Measurements from ENCODE around the gene OTOS.

The OTOS gene

DNA sequence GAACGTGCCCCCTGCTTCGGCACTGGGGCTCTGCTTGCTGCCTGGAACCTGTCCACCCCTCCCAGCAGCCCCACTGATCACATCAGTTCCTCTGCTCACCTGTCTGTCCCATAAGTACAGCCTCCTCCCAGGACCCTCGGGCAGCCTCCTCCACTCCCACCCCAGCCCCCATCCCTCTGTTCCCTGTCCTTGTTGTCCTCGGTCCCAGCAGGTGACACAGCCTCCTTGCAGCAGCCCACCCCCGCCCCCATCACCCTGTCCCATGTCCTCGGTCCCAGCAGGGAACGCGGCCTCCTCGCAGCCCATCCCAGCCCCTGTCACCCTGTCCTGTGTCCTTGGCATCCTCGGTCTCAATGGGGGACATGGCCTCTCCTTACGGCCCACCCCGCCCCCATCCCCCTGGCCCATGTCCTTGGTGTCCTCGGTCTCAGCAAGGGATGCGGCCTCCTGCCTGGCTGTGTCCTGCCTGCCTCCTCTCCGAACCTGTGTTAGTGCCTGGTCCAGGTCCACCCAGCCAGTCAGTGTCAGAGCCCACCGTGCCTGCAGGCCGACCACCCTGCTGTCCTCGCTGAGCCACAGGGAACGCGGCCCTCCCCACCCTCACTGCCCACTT lies 4.3 kb upstream of the OTOS start:
- TF ChIP-seq EP300 (IDR thresholded peaks at IDR 0.05; ENCODE audit: borderline replicate concordance) = no peak
- no peak for TF ChIP-seq CREB1 (IDR thresholded peaks at IDR 0.05; ENCODE audit: low read depth)
- TF ChIP-seq YY1 (IDR thresholded peaks at IDR 0.05; ENCODE audit: low read depth) = no peak
- TF ChIP-seq TAF1 (IDR thresholded peaks at IDR 0.05; ENCODE audit: low read depth) = no peak
- no peak for TF ChIP-seq RAD21 (IDR thresholded peaks at IDR 0.05; ENCODE audit: low read depth)
- no peak for TF ChIP-seq NFIC (IDR thresholded peaks at IDR 0.05)
- TF ChIP-seq, protein P1, sequence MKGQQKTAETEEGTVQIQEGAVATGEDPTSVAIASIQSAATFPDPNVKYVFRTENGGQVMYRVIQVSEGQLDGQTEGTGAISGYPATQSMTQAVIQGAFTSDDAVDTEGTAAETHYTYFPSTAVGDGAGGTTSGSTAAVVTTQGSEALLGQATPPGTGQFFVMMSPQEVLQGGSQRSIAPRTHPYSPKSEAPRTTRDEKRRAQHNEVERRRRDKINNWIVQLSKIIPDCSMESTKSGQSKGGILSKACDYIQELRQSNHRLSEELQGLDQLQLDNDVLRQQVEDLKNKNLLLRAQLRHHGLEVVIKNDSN (IDR thresholded peaks at IDR 0.05) = no peak
- TF ChIP-seq, protein P2, sequence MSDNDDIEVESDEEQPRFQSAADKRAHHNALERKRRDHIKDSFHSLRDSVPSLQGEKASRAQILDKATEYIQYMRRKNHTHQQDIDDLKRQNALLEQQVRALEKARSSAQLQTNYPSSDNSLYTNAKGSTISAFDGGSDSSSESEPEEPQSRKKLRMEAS (IDR thresholded peaks at IDR 0.05) = no peak
- no peak for TF ChIP-seq FOXM1 (IDR thresholded peaks at IDR 0.05; ENCODE audit: borderline replicate concordance, low read depth)
- no peak for TF ChIP-seq EGR1 (IDR thresholded peaks at IDR 0.05)
- no peak for TF ChIP-seq ZBTB7A (IDR thresholded peaks at IDR 0.05; ENCODE audit: low read depth)
- no peak for TF ChIP-seq TCF12 (IDR thresholded peaks at IDR 0.05; ENCODE audit: low read depth)
- TF ChIP-seq, protein P3, sequence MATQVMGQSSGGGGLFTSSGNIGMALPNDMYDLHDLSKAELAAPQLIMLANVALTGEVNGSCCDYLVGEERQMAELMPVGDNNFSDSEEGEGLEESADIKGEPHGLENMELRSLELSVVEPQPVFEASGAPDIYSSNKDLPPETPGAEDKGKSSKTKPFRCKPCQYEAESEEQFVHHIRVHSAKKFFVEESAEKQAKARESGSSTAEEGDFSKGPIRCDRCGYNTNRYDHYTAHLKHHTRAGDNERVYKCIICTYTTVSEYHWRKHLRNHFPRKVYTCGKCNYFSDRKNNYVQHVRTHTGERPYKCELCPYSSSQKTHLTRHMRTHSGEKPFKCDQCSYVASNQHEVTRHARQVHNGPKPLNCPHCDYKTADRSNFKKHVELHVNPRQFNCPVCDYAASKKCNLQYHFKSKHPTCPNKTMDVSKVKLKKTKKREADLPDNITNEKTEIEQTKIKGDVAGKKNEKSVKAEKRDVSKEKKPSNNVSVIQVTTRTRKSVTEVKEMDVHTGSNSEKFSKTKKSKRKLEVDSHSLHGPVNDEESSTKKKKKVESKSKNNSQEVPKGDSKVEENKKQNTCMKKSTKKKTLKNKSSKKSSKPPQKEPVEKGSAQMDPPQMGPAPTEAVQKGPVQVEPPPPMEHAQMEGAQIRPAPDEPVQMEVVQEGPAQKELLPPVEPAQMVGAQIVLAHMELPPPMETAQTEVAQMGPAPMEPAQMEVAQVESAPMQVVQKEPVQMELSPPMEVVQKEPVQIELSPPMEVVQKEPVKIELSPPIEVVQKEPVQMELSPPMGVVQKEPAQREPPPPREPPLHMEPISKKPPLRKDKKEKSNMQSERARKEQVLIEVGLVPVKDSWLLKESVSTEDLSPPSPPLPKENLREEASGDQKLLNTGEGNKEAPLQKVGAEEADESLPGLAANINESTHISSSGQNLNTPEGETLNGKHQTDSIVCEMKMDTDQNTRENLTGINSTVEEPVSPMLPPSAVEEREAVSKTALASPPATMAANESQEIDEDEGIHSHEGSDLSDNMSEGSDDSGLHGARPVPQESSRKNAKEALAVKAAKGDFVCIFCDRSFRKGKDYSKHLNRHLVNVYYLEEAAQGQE (IDR thresholded peaks at IDR 0.05; ENCODE audit: low read depth) = no peak
- TF ChIP-seq CEBPB (IDR thresholded peaks at IDR 0.05) = no peak

DNA sequence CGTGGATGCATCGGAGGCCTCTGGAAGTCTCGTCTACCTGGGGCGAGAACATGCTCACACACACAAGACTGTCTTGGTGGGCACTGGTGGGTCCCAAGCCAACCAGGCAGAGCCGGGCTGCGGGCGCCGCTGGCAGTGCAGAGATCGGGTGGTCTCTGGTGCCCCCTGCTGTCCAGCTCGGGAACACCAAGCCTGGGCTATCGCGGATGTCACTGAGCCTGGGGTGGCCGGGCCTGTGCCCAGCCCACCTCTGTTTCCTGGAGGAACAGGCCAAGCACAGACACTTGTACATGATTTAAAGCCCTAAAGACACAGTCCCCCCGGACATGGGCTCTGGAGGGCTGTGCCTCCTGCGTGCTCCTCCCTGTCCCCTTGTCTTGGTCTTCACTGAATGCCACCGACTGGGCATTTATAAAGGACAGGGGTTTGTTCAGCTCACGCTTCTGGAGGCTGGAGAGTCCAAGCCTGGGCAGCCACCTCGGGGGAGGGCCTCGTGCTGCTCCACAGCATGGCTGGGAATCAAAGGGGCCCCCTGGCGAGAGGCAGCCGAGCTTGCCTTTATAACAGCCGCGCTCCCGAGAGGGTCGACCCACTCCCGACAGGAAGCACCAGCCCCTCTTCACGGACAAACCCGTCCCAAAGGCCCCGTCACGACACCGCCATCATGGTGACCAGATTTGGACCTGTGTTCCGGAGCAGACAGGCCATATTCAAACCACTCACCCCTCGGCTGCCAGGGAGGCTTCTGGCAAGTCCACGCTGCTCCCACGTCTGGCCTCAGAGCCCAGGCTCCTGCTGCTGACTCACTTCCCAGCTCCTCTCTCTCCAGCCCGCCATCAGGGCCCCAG lies 3.6 kb upstream of the OTOS start:
- TF ChIP-seq TEAD4 (IDR thresholded peaks at IDR 0.05) (no peak), RAD21 (IDR thresholded peaks at IDR 0.05; ENCODE audit: low read depth) (peak; percentile 95)

DNA sequence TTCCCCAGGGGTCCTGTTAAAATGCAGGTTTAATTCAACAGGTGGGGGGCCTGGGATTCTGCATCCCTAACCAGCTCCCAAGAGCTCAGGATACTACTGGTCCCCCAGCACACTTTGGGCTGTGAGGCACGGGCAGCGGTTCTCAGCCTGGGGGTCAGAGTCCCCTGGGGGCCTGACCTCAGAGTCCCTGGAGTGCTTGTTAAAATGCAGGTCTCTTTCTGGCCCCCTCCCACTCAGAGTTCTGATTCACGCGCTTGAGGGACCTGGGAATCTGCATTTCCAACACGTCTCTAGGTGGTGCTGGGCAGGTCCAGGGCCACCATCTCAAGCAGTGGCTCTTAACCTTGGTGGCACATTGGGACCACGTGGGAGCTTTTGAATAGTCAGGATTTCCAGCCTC lies 2.8 kb upstream of the OTOS start:
- TF ChIP-seq FOXM1 (IDR thresholded peaks at IDR 0.05; ENCODE audit: borderline replicate concordance, low read depth) (no peak), CEBPB (IDR thresholded peaks at IDR 0.05) (no peak), NFIC (IDR thresholded peaks at IDR 0.05) (no peak)
- TF ChIP-seq, protein P3 (IDR thresholded peaks at IDR 0.05; ENCODE audit: low read depth) = no peak

DNA sequence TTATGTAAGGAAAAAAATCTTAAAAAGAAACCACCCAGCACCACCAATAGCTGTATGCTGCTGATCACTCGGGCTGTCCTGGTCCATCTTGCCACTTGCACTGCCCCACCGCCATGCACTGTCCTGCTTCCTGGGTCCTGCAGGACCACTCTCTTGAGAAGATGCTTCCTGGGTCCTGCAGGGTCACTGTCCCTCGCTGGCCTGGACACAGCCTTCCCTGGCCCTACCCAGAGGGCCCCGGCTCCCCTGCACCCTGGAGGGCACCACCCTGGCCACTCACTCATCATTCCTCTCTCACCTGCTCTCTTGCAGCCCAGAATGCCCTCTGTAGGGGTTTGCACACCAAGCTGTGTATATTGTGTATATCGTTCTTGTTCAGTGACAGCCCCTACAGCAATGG lies 2.4 kb upstream of the OTOS start:
- TF ChIP-seq RAD21 (IDR thresholded peaks at IDR 0.05; ENCODE audit: low read depth) (no peak), NFIC (IDR thresholded peaks at IDR 0.05) (no peak), EGR1 (IDR thresholded peaks at IDR 0.05) (no peak), TAF1 (IDR thresholded peaks at IDR 0.05; ENCODE audit: low read depth) (no peak), YY1 (IDR thresholded peaks at IDR 0.05; ENCODE audit: low read depth) (no peak), CREB1 (IDR thresholded peaks at IDR 0.05; ENCODE audit: low read depth) (no peak), TEAD4 (IDR thresholded peaks at IDR 0.05) (no peak)
- TF ChIP-seq, protein P1 (IDR thresholded peaks at IDR 0.05) = no peak

DNA sequence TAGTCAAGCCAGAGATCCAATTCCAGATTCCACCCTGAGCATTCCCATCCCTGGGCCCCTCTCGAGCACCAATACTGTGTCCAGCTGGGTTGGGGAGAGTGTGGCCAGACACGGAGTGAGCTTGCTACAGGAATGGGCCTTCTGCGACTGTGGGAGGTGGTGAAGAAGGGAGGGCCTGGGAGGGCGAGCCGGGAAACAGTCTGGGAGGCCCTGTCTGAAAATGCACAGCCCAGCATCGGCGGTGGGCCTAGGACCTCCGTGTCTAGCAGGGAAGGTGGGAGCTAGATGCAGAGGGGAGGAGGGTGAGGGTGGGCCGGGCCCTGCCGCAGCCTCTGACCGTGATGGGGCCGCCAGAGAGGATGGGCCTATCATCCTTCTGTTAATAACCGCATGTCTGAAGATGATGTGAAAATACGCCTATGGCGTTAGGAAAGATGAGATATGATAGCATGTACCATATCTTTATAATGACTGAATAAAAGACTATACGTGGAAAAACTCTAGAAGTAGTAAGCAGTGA lies 1.9 kb upstream of the OTOS start:
- TF ChIP-seq TCF12 (IDR thresholded peaks at IDR 0.05; ENCODE audit: low read depth) (no peak), CEBPB (IDR thresholded peaks at IDR 0.05) (no peak), CREB1 (IDR thresholded peaks at IDR 0.05; ENCODE audit: low read depth) (no peak), TAF1 (IDR thresholded peaks at IDR 0.05; ENCODE audit: low read depth) (no peak), FOXM1 (IDR thresholded peaks at IDR 0.05; ENCODE audit: borderline replicate concordance, low read depth) (no peak), EP300 (IDR thresholded peaks at IDR 0.05; ENCODE audit: borderline replicate concordance) (no peak), YY1 (IDR thresholded peaks at IDR 0.05; ENCODE audit: low read depth) (no peak), NFIC (IDR thresholded peaks at IDR 0.05) (no peak), EGR1 (IDR thresholded peaks at IDR 0.05) (no peak), ZBTB7A (IDR thresholded peaks at IDR 0.05; ENCODE audit: low read depth) (no peak), TEAD4 (IDR thresholded peaks at IDR 0.05) (no peak)
- TF ChIP-seq, protein P3 (IDR thresholded peaks at IDR 0.05; ENCODE audit: low read depth) = no peak
- TF ChIP-seq, protein P1 (IDR thresholded peaks at IDR 0.05) = no peak
- TF ChIP-seq, protein P2 (IDR thresholded peaks at IDR 0.05) = no peak
